SK-N-SH treated with all-trans-retinoic acid at 6 μM for 48 hours (cell line): ENCODE measurements around the gene ZNF423.

Experiments used
- ATAC-seq: fragments of 200-7000 bp; cut with Tn5 transposase; 3 replicates; pipeline ENCODE4 v1.9.1; 2020; ENCODE audit warnings: mild to moderate bottlenecking, moderate library complexity
- ARNTL ChIP-seq: fragments of 450-650 bp; formaldehyde crosslinking; IDR thresholded peaks from 2 replicates; pipeline ENCODE4 v1.5.0; 2020; ENCODE audit warnings: low read depth, mild to moderate bottlenecking, moderate library complexity, borderline replicate concordance
- BACH2 ChIP-seq: fragments of 250-450 bp; sonication (Bioruptor Pico); IDR thresholded peaks from 2 replicates; pipeline ENCODE4 v1.9.0; 2021; ENCODE audit warnings: mild to moderate bottlenecking, borderline replicate concordance
- CREB5 ChIP-seq: fragments of 250-450 bp; sonication (Bioruptor Pico); IDR thresholded peaks from 2 replicates; pipeline ENCODE4 v1.5.1; 2020; ENCODE audit warnings: low read depth, mild to moderate bottlenecking, moderate library complexity
- CSDC2 ChIP-seq: fragments of 250-450 bp; sonication (Bioruptor Pico); IDR thresholded peaks from 2 replicates; pipeline ENCODE4 v1.5.0; 2020; ENCODE audit warnings: mild to moderate bottlenecking, moderate library complexity
- CSRNP3 ChIP-seq: fragments of 250-450 bp; sonication (Bioruptor Pico); IDR thresholded peaks from 2 replicates; pipeline ENCODE4 v1.5.1; 2021; ENCODE audit warnings: mild to moderate bottlenecking, moderate library complexity
- ESRRG ChIP-seq: fragments of 250-450 bp; sonication (Bioruptor Pico); IDR thresholded peaks from 2 replicates; pipeline ENCODE4 v1.6.1; 2021; ENCODE audit warnings: mild to moderate bottlenecking
- GLIS3 ChIP-seq: fragments of 250-450 bp; sonication (Bioruptor Pico); IDR thresholded peaks from 2 replicates; pipeline ENCODE4 v1.5.0; 2020; ENCODE audit warnings: mild to moderate bottlenecking, moderate library complexity
- ISL1 ChIP-seq: fragments of 250-450 bp; sonication (Bioruptor Pico); IDR thresholded peaks from 2 replicates; pipeline ENCODE4 v2.1.2; 2022; ENCODE audit warnings: mild to moderate bottlenecking, moderate library complexity
- OSR1 ChIP-seq: fragments of 250-450 bp; sonication (Bioruptor Pico); IDR thresholded peaks from 2 replicates; pipeline ENCODE4 v1.8.0; 2022; ENCODE audit warnings: moderate library complexity, mild to moderate bottlenecking, inconsistent platforms
- PATZ1 ChIP-seq: fragments of 250-450 bp; sonication (Bioruptor Pico); IDR thresholded peaks from 2 replicates; pipeline ENCODE4 v1.8.0; 2020; ENCODE audit warnings: mild to moderate bottlenecking, moderate library complexity, borderline replicate concordance
- POU6F1 ChIP-seq: fragments of 250-450 bp; sonication (Bioruptor Pico); IDR thresholded peaks from 2 replicates; pipeline ENCODE4 v1.8.0; 2021; ENCODE audit warnings: low read depth, mild to moderate bottlenecking, moderate library complexity, borderline replicate concordance
- PPARA ChIP-seq: fragments of 250-450 bp; sonication (Bioruptor Pico); IDR thresholded peaks from 2 replicates; pipeline ENCODE4 v1.5.0; 2020; ENCODE audit warnings: mild to moderate bottlenecking, borderline replicate concordance
- RARB ChIP-seq: fragments of 250-450 bp; sonication (Bioruptor Pico); IDR thresholded peaks from 2 replicates; pipeline ENCODE4 v1.8.0; 2021; ENCODE audit warnings: mild to moderate bottlenecking, moderate library complexity
- SNAI2 ChIP-seq: fragments of 250-450 bp; sonication (Bioruptor Pico); IDR thresholded peaks from 2 replicates; pipeline ENCODE4 v1.5.0; 2020; ENCODE audit warnings: mild to moderate bottlenecking, moderate library complexity
- TCF4 ChIP-seq: fragments of 250-450 bp; sonication (Bioruptor Pico); IDR thresholded peaks from 2 replicates; pipeline ENCODE4 v1.8.0; 2021; ENCODE audit warnings: mild to moderate bottlenecking, moderate library complexity, borderline replicate concordance
- TOX ChIP-seq: fragments of 250-450 bp; sonication (Bioruptor Pico); IDR thresholded peaks from 2 replicates; pipeline ENCODE4 v1.8.0; 2021; ENCODE audit warnings: mild to moderate bottlenecking, moderate library complexity, borderline replicate concordance
- TSHZ2 ChIP-seq: fragments of 250-450 bp; sonication (Bioruptor Pico); IDR thresholded peaks from 2 replicates; pipeline ENCODE4 v1.5.0; 2020; ENCODE audit warnings: mild to moderate bottlenecking, moderate library complexity
- ZC3H10 ChIP-seq: fragments of 250-450 bp; sonication (Bioruptor Pico); IDR thresholded peaks from 2 replicates; pipeline ENCODE4 v1.5.1; 2021; ENCODE audit warnings: mild to moderate bottlenecking, moderate library complexity
- ZFP3 ChIP-seq: fragments of 250-450 bp; sonication (Bioruptor Pico); IDR thresholded peaks from 2 replicates; pipeline ENCODE4 v1.5.0; 2020; ENCODE audit warnings: mild to moderate bottlenecking, moderate library complexity
- ZFP30 ChIP-seq: fragments of 450-650 bp; formaldehyde crosslinking; IDR thresholded peaks from 2 replicates; pipeline ENCODE4 v1.5.0; 2022; ENCODE audit warnings: mild to moderate bottlenecking, moderate library complexity
- ZNF565 ChIP-seq: fragments of 450-650 bp; formaldehyde crosslinking; conservative IDR thresholded peaks from 2 replicates; pipeline ENCODE4 v1.5.0; 2020; ENCODE audit warnings: low read depth, mild to moderate bottlenecking, moderate library complexity
- ZNF70 ChIP-seq: fragments of 450-650 bp; formaldehyde crosslinking; IDR thresholded peaks from 2 replicates; pipeline ENCODE4 v1.5.0; 2020; ENCODE audit warnings: mild to moderate bottlenecking, moderate library complexity

The ZNF423 gene

GRCh38 chr16:49488336-49488735 lies 367.6 kb downstream of the ZNF423 start:
- TF ChIP-seq OSR1 (CRISPR knock-in tag) (no peak), CSDC2 (CRISPR knock-in tag) (no peak), RARB (CRISPR knock-in tag) (no peak), TOX (CRISPR knock-in tag) (no peak)
- no peak for ATAC-seq

- no peak for TF ChIP-seq CSDC2 (CRISPR knock-in tag)
- TF ChIP-seq ZNF565 (CRISPR knock-in tag), result no peak
- TF ChIP-seq TCF4, result no peak
- no peak for TF ChIP-seq POU6F1 (CRISPR knock-in tag)
- TF ChIP-seq CREB5, result no peak
- no peak for TF ChIP-seq TOX (CRISPR knock-in tag)
- TF ChIP-seq GLIS3 (CRISPR knock-in tag), result no peak
- no peak for TF ChIP-seq ZFP30 (CRISPR knock-in tag)
- TF ChIP-seq ZFP3, result no peak
- ATAC-seq, result no peak
These were observed 368.2 kb downstream of the ZNF423 start for GRCh38 chr16:49487746-49488145.

- no peak for ATAC-seq
- TF ChIP-seq PPARA, result no peak
- no peak for TF ChIP-seq ZFP3
- no peak for TF ChIP-seq TCF4
- TF ChIP-seq ZNF565 (CRISPR knock-in tag), result no peak
- TF ChIP-seq, all 23 proteins: peak for 0
These were observed 369.5 kb downstream of the ZNF423 start for GRCh38 chr16:49486400-49486799.

GRCh38 chr16:49485663-49486062 lies 370.2 kb downstream of the ZNF423 start:
- ATAC-seq, result no peak
- no peak for TF ChIP-seq ZC3H10 (CRISPR knock-in tag)
- TF ChIP-seq ISL1, result no peak
- no peak for TF ChIP-seq ZNF70 (CRISPR knock-in tag)
- TF ChIP-seq TCF4, result no peak
- no peak for TF ChIP-seq OSR1 (CRISPR knock-in tag)
- TF ChIP-seq BACH2 (CRISPR knock-in tag), result no peak
- no peak for TF ChIP-seq ARNTL
- TF ChIP-seq TSHZ2, result no peak
- TF ChIP-seq ZFP30 (CRISPR knock-in tag), result no peak
- TF ChIP-seq RARB (CRISPR knock-in tag), result no peak
- TF ChIP-seq CREB5, result no peak
- no peak for TF ChIP-seq CSDC2 (CRISPR knock-in tag)
- TF ChIP-seq SNAI2 (CRISPR knock-in tag), result no peak
- TF ChIP-seq PPARA, result no peak
- TF ChIP-seq POU6F1 (CRISPR knock-in tag), result no peak
- no peak for TF ChIP-seq PATZ1 (CRISPR knock-in tag)
- TF ChIP-seq GLIS3 (CRISPR knock-in tag), result no peak
- TF ChIP-seq ESRRG, result no peak
- no peak for TF ChIP-seq CSRNP3 (CRISPR knock-in tag)
- no peak for TF ChIP-seq ZFP3
